ENCODE measurements around the gene AAMP. TPM values are rescaled to one million over a fixed set of nuclear protein-coding genes. Genes with fewer than 3 reads are reported as not detected.

AAMP gene
- total RNA-seq, 4 donors from 2014 or later, result 91.8 to 151 (median 115) TPM

DNA sequence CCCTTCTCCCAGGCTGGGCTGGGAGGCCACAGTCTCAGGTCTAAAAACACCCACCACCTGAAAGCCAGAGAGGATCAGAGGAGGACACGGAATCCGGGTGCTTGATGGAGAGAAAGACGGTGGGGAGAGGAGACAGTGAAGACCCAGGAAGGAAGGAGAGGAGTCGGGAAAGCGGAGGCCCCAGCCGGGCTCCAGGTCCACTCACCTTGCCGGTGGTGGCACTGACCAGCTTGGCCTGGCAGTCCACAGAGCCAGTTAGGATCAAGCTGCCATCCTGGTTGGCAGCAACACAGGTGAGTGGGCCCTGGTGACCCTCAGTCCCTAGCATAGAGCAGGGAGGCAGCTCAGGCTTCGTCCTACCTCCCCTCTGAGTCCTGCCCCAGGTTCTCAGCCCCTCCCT is 4.3 kb downstream of the AAMP start:
- H3K9me3 ChIP-seq, result no peaks in the 10 kb centered on the region
- TF ChIP-seq POLR2A (IDR thresholded peaks at IDR 0.05), result no peak
- TF ChIP-seq, protein P1, sequence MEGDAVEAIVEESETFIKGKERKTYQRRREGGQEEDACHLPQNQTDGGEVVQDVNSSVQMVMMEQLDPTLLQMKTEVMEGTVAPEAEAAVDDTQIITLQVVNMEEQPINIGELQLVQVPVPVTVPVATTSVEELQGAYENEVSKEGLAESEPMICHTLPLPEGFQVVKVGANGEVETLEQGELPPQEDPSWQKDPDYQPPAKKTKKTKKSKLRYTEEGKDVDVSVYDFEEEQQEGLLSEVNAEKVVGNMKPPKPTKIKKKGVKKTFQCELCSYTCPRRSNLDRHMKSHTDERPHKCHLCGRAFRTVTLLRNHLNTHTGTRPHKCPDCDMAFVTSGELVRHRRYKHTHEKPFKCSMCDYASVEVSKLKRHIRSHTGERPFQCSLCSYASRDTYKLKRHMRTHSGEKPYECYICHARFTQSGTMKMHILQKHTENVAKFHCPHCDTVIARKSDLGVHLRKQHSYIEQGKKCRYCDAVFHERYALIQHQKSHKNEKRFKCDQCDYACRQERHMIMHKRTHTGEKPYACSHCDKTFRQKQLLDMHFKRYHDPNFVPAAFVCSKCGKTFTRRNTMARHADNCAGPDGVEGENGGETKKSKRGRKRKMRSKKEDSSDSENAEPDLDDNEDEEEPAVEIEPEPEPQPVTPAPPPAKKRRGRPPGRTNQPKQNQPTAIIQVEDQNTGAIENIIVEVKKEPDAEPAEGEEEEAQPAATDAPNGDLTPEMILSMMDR (IDR thresholded peaks at IDR 0.05), result no peak
- H3K27ac ChIP-seq, result peak overlapping the region in 1 of 4 donors; percentile 87
- H3K36me3 ChIP-seq, result peaks cover 0 to 42% (median 0%) of the 10 kb centered on the region in 3 donors
- H3K27me3 ChIP-seq, result no peaks in the 10 kb centered on the region
- H3K4me1 ChIP-seq, result peaks cover 4 to 63% (median 8%) of the 10 kb centered on the region in 4 donors
- no peak for DNase-seq
- H3K4me3 ChIP-seq, result no peak overlapping the region

DNA sequence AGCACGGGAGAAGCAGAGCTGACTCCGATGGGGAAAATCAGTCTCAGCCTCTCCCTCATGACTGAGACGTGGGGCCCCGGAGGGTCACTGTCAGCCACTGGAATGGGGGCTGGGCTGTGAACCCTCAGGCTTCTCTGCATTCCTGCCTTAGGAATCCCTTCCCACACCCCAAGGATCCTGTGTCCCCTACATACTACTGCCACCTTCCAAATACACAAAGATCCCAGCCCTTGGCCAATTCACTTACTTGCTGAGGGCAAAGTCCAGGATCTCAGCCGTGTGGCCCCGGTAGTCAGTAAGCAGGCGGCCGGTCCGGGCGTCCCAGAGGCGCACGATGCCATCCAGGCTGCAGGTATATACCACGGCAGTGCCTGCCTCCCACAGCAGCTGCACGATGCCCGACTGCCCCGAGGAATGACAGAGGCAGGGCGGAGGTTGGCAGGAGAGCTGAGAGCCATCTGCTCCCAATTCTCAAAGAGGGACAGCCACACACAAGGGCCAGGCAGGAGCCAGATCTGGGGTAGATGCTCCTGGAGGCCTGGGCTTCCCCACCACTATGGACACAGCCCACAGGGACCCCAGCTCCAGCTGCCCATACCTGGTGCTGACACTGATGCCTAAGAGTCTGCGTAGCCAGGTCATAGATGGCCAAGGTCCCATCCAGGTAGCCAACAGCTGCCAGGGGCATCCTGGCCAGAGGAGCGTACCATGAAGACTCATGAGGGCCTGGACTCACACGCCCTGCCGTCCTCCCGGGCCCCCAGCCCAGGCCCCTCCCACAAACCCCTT is 5.0 kb downstream of the AAMP start:
- DNase-seq, result peak in 2 of 3 donors; percentile 82 to 83
- Histone ChIP-seq H3K27me3 (no peaks in the 10 kb centered on the region), H3K4me1 (peaks cover 4 to 69% (median 8%) of the 10 kb centered on the region in 4 donors), H3K4me3 (peak overlapping the region in 1 of 4 donors; percentile 11), H3K36me3 (peaks cover 0 to 42% (median 0%) of the 10 kb centered on the region in 3 donors), H3K9me3 (no peaks in the 10 kb centered on the region), H3K27ac (peak overlapping the region in 3 of 4 donors; percentile 79 to 87 (median 85))
- TF ChIP-seq, protein P1 (IDR thresholded peaks at IDR 0.05), result no peak
- TF ChIP-seq POLR2A (IDR thresholded peaks at IDR 0.05), result peak in 1 of 2 donors; percentile 28

DNA sequence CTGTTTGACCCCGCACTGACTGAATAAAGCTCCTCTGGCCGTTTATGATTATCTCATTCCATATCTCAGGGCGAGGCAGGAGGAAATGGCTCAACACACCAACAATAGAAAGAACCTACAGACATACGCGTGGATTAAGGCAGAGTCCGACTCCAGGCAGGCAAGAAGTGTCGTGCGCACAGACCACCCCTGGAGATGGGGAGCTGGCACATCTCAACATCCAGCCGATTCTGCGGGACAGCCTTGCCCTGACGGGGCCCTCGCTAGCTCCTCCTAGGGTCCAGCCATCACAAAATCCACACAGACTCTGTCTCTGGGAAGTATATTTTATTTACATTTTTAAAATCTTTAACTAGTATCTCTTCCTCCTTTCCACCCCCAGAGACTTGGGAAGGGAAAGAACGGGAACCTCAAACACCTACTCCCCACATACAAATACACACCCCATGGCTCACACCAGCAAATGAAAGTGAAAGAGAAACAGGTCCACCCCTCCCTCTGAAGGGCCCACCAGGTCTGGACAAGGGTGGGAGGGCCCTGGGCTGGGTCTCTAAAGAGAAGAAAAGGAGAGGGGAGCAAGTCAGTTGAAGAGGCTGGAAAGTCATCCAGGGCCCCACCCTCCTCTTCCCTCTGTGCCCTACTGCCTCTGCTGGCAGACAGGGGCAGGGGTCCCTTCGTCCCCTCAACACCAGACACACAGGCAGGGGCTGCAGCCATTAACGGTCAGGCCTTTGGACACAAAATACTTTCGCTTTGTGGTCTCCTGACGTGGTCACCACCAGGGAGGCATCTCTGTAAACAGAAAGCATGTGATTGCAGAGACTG is 5.9 kb downstream of the AAMP start:
- peaks cover 4 to 75% (median 7%) of the 10 kb centered on the region in 4 donors for H3K4me1 ChIP-seq
- DNase-seq, result peak in 1 of 3 donors; percentile 64
- no peaks in the 10 kb centered on the region for H3K27me3 ChIP-seq
- peaks cover 0 to 42% (median 0%) of the 10 kb centered on the region in 3 donors for H3K36me3 ChIP-seq
- TF ChIP-seq POLR2A (IDR thresholded peaks at IDR 0.05), result peak in 1 of 2 donors; percentile 16
- TF ChIP-seq, protein P1 (IDR thresholded peaks at IDR 0.05), result peak in 1 of 6 experiments; percentile 26
- H3K27ac ChIP-seq, result peak overlapping the region in 3 of 4 donors; percentile 79 to 87 (median 85)
- H3K9me3 ChIP-seq, result no peaks in the 10 kb centered on the region
- H3K4me3 ChIP-seq, result peak overlapping the region in 1 of 4 donors; percentile 11

DNA sequence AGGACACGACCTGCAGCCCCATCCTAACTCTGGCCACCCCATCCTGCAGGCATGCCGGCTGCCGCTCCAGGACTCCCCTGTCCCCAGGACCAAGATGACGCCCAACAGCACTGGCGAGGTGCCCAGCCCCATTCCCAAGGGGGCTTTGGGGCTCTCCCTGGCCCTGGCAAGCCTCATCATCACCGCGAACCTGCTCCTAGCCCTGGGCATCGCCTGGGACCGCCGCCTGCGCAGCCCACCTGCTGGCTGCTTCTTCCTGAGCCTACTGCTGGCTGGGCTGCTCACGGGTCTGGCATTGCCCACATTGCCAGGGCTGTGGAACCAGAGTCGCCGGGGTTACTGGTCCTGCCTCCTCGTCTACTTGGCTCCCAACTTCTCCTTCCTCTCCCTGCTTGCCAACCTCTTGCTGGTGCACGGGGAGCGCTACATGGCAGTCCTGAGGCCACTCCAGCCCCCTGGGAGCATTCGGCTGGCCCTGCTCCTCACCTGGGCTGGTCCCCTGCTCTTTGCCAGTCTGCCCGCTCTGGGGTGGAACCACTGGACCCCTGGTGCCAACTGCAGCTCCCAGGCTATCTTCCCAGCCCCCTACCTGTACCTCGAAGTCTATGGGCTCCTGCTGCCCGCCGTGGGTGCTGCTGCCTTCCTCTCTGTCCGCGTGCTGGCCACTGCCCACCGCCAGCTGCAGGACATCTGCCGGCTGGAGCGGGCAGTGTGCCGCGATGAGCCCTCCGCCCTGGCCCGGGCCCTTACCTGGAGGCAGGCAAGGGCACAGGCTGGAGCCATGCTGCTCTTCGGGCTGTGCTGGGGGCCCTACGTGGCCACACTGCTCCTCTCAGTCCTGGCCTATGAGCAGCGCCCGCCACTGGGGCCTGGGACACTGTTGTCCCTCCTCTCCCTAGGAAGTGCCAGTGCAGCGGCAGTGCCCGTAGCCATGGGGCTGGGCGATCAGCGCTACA is 7.0 kb downstream of the AAMP start:
- Histone ChIP-seq H3K27ac (peak overlapping the region in 3 of 4 donors; percentile 79 to 87 (median 85)), H3K9me3 (no peaks in the 10 kb centered on the region), H3K4me1 (peaks cover 0 to 76% (median 6%) of the 10 kb centered on the region in 4 donors), H3K36me3 (peaks cover 0 to 42% (median 0%) of the 10 kb centered on the region in 3 donors), H3K4me3 (no peak overlapping the region), H3K27me3 (no peaks in the 10 kb centered on the region)
- TF ChIP-seq, protein P1 (IDR thresholded peaks at IDR 0.05), result no peak
- no peak for TF ChIP-seq POLR2A (IDR thresholded peaks at IDR 0.05)
- DNase-seq, result no peak

DNA sequence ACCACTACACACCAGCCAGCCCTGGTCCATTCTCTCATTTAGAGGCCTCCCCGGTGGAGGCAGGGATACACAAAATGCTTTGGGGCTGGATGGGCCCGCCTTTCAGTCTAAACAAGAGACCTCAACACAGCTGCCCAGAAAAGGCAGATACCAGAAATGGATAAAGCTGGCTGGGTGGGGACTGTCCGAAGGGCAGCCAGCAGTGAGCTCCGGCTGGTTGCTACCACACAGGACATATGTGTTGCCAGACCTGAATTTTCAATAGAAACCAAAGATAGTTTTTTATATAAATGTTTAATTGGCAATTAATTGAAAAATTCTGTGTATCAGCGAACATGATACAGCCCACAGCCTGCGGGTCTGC is 7.7 kb downstream of the AAMP start:
- Histone ChIP-seq H3K4me3 (no peak overlapping the region), H3K4me1 (peaks cover 0 to 76% (median 8%) of the 10 kb centered on the region in 4 donors), H3K9me3 (no peaks in the 10 kb centered on the region), H3K27me3 (no peaks in the 10 kb centered on the region), H3K36me3 (peaks cover 0 to 35% (median 0%) of the 10 kb centered on the region in 3 donors), H3K27ac (peak overlapping the region in 2 of 4 donors; percentile 74 to 83)
- no peak for TF ChIP-seq POLR2A (IDR thresholded peaks at IDR 0.05)
- TF ChIP-seq, protein P1 (IDR thresholded peaks at IDR 0.05), result no peak
- DNase-seq, result no peak

Data from Peyer's patch (tissue), 4 donors.